Hepatocyte (in vitro differentiated cells): ENCODE measurements around the gene BZW1. TPM values are rescaled to one million over a fixed set of nuclear protein-coding genes. Genes with fewer than 3 reads are reported as not detected.

Experiments used
- DNase-seq: peaks from one replicate; pipeline ENCODE4 v3.0.0-alpha.2; 2016; ENCODE audit warnings: low spot score
- H2AFZ ChIP-seq: fragments of 200-600 bp; sonication (generic); 2 replicates; pipeline ENCODE4 v1.6.0; 2016; ENCODE audit warnings: antibody characterized with exemption, mild to moderate bottlenecking
- H3K27ac ChIP-seq: fragments of 200-600 bp; sonication (generic); 2 replicates; pipeline ENCODE4 v1.5.1; 2016; ENCODE audit warnings: mild to moderate bottlenecking
- H3K27me3 ChIP-seq: fragments of 200-600 bp; sonication (generic); 2 replicates; pipeline ENCODE4 v1.6.1; 2016
- H3K36me3 ChIP-seq: fragments of 200-600 bp; sonication (generic); replicated peaks from 2 replicates; pipeline ENCODE4 v1.5.1; 2016; ENCODE audit warnings: low read depth; ENCODE audit not compliant: insufficient read depth
- H3K4me1 ChIP-seq: fragments of 200-600 bp; sonication (generic); 2 replicates; pipeline ENCODE4 v1.5.1; 2016; ENCODE audit warnings: mild to moderate bottlenecking, moderate library complexity; ENCODE audit not compliant: insufficient read depth
- H3K4me2 ChIP-seq: fragments of 200-600 bp; sonication (generic); 2 replicates; pipeline ENCODE4 v1.6.0; 2016
- H3K4me3 ChIP-seq: fragments of 200-600 bp; sonication (generic); 2 replicates; pipeline ENCODE4 v1.5.1; 2016; ENCODE audit warnings: mild to moderate bottlenecking
- H3K79me2 ChIP-seq: fragments of 200-600 bp; sonication (generic); 2 replicates; pipeline ENCODE4 v1.6.0; 2017; ENCODE audit warnings: mild to moderate bottlenecking
- H3K9me2 ChIP-seq: fragments of 200-600 bp; sonication (generic); replicated peaks from 2 replicates; pipeline ENCODE4 v1.6.0; 2017; ENCODE audit warnings: mild to moderate bottlenecking; ENCODE audit not compliant: insufficient read depth
- H3K9me3 ChIP-seq: fragments of 200-600 bp; sonication (generic); 2 replicates; pipeline ENCODE4 v1.5.1; 2016; ENCODE audit warnings: low read depth, mild to moderate bottlenecking
- H4K20me1 ChIP-seq: fragments of 200-600 bp; sonication (generic); 2 replicates; pipeline ENCODE4 v1.6.0; 2016; ENCODE audit warnings: mild to moderate bottlenecking; ENCODE audit not compliant: insufficient read depth, poor library complexity, severe bottlenecking
- EZH2 ChIP-seq: fragments of 200-600 bp; sonication (generic); IDR thresholded peaks from 2 replicates; pipeline ENCODE4 v1.6.1; 2016; ENCODE audit warnings: antibody characterized with exemption, mild to moderate bottlenecking, borderline replicate concordance
- EZH2phosphoT487 ChIP-seq: fragments of 200-600 bp; sonication (generic); IDR thresholded peaks from one replicate; pipeline ENCODE4 v1.6.1; 2018; ENCODE audit warnings: antibody characterized with exemption, mild to moderate bottlenecking, low read depth, moderate library complexity; ENCODE audit not compliant: unreplicated experiment, severe bottlenecking
- WGBS: methylation state at CpG from one replicate; pipeline ENCODE4 v1.1.6; 2016; ENCODE audit warnings: low lambda C conversion rate; ENCODE audit errors: missing lambda C conversion rate; 5-methylcytosine and 5-hydroxymethylcytosine counted together
- polyA plus RNA-seq: library from polyadenylated mRNA; unstranded; fragments of >200 nt; fragmentation: Nextera tagmentation; extraction: Ambion mirVana; gene quantifications from 2 replicates; pipeline ENCODE4 v1.2.1, GENCODE V29; 2016
- total RNA-seq: library from RNA; depleted of rRNA; stranded (reverse); fragments of >200 nt; gene quantifications from 2 replicates; pipeline ENCODE4 v1.2.3, GENCODE V29; 2014
- TF ChIP-seq, protein P1 (sequence below): fragments of 200-600 bp; sonication (generic); IDR thresholded peaks from 2 replicates; pipeline ENCODE4 v1.5.1; 2016; ENCODE audit warnings: antibody characterized with exemption, mild to moderate bottlenecking; ENCODE audit not compliant: poor library complexity

The BZW1 gene
- total and polyA plus RNA-seq, 2 experiments from 2014 or later, result 133 to 237 TPM

- Histone ChIP-seq H3K9me2 (no peaks in the 10 kb centered on the region), H4K20me1 (no peaks in the 10 kb centered on the region), H3K9me3 (no peaks in the 10 kb centered on the region), H3K4me2 (no peak overlapping the region), H3K27me3 (no peaks in the 10 kb centered on the region), H3K4me3 (no peak overlapping the region), H3K36me3 (no peaks in the 10 kb centered on the region), H3K4me1 (no peaks in the 10 kb centered on the region), H3K79me2 (no peaks in the 10 kb centered on the region), H2AFZ (no peak overlapping the region), H3K27ac (peak overlapping the region; percentile 10)
- TF ChIP-seq EZH2 (no peak), EZH2phosphoT487 (no peak)
- TF ChIP-seq, protein P1, sequence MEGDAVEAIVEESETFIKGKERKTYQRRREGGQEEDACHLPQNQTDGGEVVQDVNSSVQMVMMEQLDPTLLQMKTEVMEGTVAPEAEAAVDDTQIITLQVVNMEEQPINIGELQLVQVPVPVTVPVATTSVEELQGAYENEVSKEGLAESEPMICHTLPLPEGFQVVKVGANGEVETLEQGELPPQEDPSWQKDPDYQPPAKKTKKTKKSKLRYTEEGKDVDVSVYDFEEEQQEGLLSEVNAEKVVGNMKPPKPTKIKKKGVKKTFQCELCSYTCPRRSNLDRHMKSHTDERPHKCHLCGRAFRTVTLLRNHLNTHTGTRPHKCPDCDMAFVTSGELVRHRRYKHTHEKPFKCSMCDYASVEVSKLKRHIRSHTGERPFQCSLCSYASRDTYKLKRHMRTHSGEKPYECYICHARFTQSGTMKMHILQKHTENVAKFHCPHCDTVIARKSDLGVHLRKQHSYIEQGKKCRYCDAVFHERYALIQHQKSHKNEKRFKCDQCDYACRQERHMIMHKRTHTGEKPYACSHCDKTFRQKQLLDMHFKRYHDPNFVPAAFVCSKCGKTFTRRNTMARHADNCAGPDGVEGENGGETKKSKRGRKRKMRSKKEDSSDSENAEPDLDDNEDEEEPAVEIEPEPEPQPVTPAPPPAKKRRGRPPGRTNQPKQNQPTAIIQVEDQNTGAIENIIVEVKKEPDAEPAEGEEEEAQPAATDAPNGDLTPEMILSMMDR, result no peak
- WGBS, result 80% methylated on average over 7 of the region's 7 CpGs
- no peak for DNase-seq
Observed at GRCh38 chr2:200778038-200778437, 33.7 kb upstream of the BZW1 start.

DNA sequence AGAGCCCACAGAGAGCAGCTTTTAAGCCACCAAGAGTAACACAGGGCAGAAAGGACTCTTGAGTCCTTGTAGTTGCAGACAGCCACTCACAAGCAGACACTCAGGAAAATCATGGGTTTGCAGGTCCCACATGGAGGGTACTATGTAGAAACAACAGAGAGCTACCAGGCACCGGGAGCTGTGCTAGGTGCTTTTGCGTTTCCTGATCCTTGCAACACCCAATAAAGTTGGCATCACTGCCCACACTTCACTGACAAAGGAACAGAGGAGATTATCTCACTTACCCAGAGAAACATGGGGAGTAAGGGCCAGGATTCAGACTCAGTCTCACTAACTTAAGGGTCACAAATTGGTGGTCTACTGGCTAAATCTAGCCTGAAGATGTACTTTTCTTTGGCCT is 32.5 kb upstream of the BZW1 start:
- Histone ChIP-seq H3K4me3 (no peak overlapping the region), H3K27ac (no peak overlapping the region), H3K79me2 (no peaks in the 10 kb centered on the region), H4K20me1 (no peaks in the 10 kb centered on the region), H3K27me3 (no peaks in the 10 kb centered on the region), H3K36me3 (no peaks in the 10 kb centered on the region), H2AFZ (no peak overlapping the region), H3K9me3 (no peaks in the 10 kb centered on the region), H3K4me2 (no peak overlapping the region), H3K9me2 (no peaks in the 10 kb centered on the region), H3K4me1 (no peaks in the 10 kb centered on the region)
- DNase-seq, result no peak
- TF ChIP-seq, protein P1, result no peak
- TF ChIP-seq EZH2, result no peak
- WGBS, result 63% methylated on average over 2 of the region's 2 CpGs

GRCh38 chr2:200781616-200782015 is 30.1 kb upstream of the BZW1 start:
- H3K79me2 ChIP-seq, result no peaks in the 10 kb centered on the region
- H3K36me3 ChIP-seq, result no peaks in the 10 kb centered on the region
- H3K9me3 ChIP-seq, result no peaks in the 10 kb centered on the region
- H2AFZ ChIP-seq, result no peak overlapping the region
- H3K4me1 ChIP-seq, result no peaks in the 10 kb centered on the region
- no peak for DNase-seq
- 82% methylated on average over 5 of the region's 5 CpGs for WGBS
- H3K9me2 ChIP-seq, result no peaks in the 10 kb centered on the region
- TF ChIP-seq EZH2 (no peak), EZH2phosphoT487 (no peak)
- TF ChIP-seq, protein P1, result no peak
- H3K4me3 ChIP-seq, result no peak overlapping the region
- H3K27me3 ChIP-seq, result no peaks in the 10 kb centered on the region
- H4K20me1 ChIP-seq, result no peaks in the 10 kb centered on the region
- H3K27ac ChIP-seq, result no peak overlapping the region
- no peak overlapping the region for H3K4me2 ChIP-seq

DNA sequence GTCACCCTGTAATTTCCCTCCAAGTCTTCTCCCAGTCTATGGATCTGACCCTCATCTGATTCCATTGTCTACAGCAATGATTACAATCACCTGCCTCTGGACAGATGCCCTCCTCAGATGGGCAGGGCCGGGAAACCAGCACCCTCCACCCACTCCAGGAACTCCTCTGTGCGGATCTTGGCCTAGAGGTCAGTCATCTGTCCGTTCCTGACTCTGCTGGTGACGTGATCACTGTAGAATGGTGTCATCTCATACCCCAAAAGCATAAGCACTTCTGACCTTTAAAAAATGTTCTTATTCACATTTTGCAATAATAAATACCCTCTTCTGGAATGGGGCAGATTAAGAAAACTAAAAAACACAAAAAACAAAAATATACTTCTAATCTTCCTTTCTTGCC is 29.5 kb upstream of the BZW1 start:
- no peak for TF ChIP-seq EZH2
- TF ChIP-seq, protein P1, result no peak
- Histone ChIP-seq H3K4me2 (no peak overlapping the region), H3K36me3 (no peaks in the 10 kb centered on the region), H4K20me1 (no peaks in the 10 kb centered on the region), H3K9me3 (no peaks in the 10 kb centered on the region), H3K27ac (no peak overlapping the region), H3K4me3 (no peak overlapping the region), H2AFZ (no peak overlapping the region), H3K79me2 (no peaks in the 10 kb centered on the region), H3K4me1 (peaks cover 3% of the 10 kb centered on the region), H3K27me3 (no peaks in the 10 kb centered on the region), H3K9me2 (no peaks in the 10 kb centered on the region)
- no peak for DNase-seq
- WGBS, result 80% methylated on average over 4 of the region's 4 CpGs
